Stimulated activated CD4-positive, alpha-beta T cell treated with anti-CD3 and anti-CD28 coated beads, TNF-alpha, amount 100 ng/mL, for 4 hours (primary cell): Measurements from ENCODE around the gene C10orf143.

Experiments used
- DNase-seq, 3 experiments: peaks; one replicate each; pipeline ENCODE4 v3.0.0-alpha.2; 2020; ENCODE audit warnings: low read depth in 3 of 3

The C10orf143 gene

GRCh38 chr10:130053561-130053960, 57.1 kb downstream of the C10orf143 start:
- DNase-seq, result no peak

DNA sequence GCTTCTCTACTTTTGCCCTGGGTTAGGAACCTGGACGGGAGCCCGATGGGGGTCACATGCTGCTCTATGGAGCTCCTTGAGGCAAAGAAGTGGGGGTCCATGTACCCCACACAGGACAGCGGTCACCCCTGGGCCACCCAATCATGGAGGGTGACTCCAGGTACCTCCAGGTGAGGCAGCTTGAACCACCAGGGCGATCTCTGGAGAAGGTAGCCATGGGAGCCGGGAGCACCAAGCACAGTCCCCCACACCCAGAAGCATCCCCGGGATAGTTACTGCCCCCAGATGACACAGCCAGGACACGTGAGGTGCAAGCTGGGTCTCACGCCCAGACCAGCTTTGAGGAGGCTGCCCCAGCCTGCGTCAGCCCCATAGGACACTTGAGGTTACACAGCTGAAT, 58.4 kb downstream of the C10orf143 start:
- DNase-seq, result no peak

DNA sequence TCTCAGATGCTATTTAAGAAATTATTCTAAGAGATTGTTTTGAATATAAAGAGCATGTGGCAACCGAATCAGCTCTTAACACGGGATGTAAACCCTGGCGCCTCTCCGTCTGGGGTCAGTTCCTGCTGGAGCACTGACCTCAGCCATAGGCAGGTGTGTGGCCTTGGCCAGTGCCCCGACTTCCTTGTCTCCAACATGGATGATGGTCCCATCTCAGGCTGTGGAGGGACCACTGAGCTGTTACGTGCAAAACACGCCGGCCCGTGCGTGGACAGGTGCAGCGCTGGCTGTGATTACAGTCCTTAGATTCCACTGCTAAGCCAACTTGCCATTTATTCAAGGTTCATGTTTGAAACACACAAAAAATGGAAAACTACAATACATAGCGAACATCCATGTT, 59.9 kb downstream of the C10orf143 start:
- DNase-seq, result no peak

- no peak for DNase-seq
Observed at GRCh38 chr10:130049987-130050386, 60.6 kb downstream of the C10orf143 start.

DNA sequence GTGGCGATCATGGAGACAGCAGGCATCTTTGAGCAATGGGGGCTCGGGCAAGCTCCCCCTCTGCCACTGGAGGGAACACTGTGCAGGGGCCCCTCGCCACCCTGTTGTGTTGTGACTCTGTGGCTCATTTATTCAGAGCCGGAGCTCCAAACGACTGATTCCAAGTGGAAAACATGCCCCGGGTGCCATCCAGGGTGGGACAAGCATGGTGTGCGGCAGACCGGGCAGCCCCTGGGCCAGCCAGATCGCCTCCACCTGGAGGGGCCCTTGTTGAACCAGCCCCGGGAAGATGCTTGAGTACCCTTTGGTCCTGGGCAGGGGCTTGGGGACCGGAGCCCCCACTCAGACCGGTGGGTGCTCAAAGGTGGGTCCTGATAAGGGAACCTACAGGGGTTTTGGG, 61.4 kb downstream of the C10orf143 start:
- DNase-seq, result no peak

DNA sequence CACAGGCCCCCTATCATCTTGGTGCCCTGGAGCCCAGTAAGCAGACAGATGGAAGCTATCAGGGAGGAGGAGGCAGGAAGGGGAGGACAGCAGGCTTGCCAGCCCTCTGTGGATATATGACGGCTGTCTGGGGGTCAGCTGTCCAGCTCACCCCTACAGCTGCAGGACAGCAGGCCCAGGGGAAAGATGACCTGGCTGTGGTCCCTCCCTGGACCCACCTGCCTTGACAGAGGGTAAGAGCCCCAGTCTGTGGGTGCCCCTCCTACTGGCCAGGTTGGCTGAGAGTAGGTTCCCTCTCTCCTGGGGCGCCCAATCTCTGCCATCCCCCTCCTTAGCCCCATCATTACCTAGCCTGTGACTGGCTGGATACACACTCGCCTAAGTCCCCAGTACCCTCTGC, 62.5 kb downstream of the C10orf143 start:
- no peak for DNase-seq

DNA sequence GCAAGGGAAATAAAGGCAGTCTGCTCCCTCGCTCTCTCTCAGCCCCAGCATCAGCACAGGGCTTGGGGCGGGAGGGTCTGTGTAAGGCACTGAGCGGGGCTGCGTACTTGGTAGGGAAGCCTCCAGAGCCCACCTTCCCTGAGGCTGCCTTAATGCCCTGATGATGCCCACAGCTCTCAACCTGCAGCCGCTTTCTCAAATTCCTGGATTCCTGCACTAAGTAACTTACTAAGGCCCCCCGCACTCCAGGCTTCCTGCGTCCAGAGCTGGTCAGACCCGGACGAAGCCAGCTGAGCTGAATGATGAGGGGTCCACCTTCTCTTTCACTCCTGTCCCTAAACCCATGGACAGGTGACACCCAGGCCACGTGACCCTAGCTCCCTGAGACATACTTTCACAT, 63.3 kb downstream of the C10orf143 start:
- DNase-seq, result no peak

- no peak for DNase-seq
Observed at GRCh38 chr10:130046591-130046990, 64.0 kb downstream of the C10orf143 start.

- no peak for DNase-seq
Observed at GRCh38 chr10:130045801-130046321, 64.8 kb downstream of the C10orf143 start.

DNA sequence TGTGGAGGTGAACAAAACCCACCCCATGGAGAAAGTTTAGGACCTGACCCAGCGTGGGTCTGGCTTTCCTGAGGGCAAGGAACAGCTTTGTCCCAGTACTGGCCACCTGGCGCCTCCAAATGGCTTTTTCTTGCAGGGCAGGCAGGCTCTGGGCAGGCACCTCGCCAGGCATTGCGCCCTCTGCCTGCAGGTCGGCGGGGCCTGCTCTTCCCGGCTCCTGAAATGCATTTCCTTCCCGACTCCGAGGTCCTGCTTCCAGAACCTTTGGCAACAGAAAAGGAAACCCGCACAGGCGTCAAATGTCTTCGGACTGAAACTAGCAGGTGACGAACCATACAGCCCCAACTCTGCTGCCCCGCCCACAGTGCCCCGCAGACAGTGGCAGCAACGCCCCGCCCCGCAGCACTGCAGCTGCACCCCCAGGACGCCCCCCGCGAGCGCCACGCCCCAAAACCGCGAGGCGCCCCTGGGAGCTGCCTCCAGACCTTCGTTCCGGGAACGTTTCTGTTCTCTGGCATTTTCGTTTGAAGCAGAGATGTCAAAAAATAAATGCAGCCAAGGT, 65.5 kb downstream of the C10orf143 start:
- no peak for DNase-seq

- no peak for DNase-seq
Observed at GRCh38 chr10:130044067-130045061, 66.3 kb downstream of the C10orf143 start.

DNA sequence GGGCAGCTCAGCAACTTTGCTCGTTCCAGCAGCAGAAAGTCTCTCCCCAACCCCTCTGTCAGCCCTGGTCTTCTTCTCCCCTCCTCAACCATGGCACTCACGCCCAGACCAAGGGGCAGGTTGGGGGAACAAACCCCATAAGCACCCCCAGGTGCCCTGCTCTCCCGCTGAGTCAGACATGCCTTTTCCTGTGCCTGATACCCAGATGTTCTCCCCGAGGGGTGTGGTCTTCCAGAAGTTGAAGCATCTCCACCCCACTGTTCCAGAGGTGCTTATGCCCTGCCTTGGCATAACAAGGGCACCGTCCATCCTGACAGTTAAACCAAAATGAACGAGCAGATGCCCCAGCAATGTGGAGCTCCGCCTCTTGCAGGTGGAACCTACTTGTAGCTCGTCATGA, 67.1 kb downstream of the C10orf143 start:
- no peak for DNase-seq

DNA sequence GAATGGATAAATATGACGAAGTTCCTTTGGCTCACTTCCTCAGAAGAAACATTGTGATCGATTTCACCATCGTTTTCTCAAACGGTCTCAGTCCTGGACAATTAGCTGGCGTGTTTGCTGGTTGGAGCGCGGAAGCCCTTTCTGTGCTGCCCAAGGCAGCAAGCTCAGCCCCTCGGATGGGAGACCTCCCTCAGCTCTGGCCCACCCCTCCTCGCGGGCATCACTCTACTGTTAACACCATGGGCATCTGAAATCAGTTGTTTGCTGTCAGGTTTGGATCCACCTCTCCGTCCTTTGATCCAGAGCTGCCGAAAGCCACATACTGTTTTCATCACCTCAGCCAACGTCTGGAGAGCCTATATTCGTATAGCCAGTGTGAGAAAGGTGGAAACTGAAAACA, 68.2 kb downstream of the C10orf143 start:
- DNase-seq, result no peak

DNA sequence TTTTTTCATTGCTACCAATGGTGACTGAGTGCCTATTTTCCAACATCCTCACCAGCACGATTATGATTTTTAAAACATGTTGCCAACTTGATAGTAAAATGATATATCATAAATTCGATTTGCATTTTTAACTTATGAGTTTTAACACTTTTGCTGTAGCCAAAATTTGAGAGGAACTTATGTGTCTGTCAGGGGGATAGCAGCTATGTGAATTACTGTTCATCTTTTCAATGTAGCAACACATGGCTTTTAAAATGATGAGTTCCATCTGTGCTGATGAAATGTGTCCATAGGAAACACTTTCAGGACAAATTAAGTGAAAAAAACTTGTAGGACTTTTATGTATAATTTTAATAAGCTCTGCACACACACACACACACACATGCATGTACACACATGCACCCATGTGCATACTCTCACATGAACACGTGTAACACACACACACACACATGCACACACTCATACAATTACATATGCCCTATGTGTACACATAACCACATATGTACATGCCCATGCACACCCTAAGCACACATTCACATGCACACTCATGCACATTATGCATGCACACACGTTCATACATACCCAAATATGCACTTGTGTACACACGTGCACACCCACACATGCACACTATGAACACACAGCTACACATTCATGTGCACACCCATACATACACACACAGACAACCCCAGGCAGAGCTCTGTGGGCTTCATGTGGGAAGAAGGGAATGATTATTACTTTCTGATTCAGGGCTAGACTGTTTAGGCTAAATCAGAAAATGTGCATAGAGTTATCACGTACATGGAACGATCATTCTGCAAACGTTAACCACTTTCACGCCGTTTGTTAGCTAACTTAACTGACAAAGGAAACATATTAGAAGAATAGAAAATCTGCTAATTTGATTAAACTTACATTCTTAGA, 68.9 kb downstream of the C10orf143 start:
- no peak for DNase-seq

- DNase-seq, result no peak
Observed at GRCh38 chr10:130040817-130041330, 69.8 kb downstream of the C10orf143 start.

DNA sequence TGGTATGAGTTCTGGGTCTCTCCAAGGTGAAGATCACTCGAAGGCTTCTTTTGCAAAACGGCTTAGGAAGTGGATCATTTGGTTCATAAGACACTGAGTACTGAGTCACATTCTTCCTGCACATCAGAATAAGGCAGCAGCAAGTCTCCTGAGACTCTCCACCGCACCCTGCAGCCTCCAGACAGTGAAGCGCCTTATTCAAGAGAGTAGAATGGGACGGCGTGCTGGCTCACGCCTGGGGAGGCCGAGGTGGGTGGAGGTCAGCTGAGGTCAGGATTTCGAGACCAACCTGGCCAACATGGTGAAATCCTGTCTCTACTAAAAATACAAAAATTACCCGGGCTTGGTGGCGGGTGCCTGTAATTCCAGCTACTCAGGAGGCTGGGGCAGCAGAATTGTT, 70.3 kb downstream of the C10orf143 start:
- no peak for DNase-seq

- DNase-seq, result no peak
Observed at GRCh38 chr10:130039141-130039540, 71.5 kb downstream of the C10orf143 start.

GRCh38 chr10:130038611-130039109, 72.0 kb downstream of the C10orf143 start:
- DNase-seq, result no peak

GRCh38 chr10:130038019-130038555, 72.5 kb downstream of the C10orf143 start:
- no peak for DNase-seq

- no peak for DNase-seq
Observed at GRCh38 chr10:130037169-130037661, 73.4 kb downstream of the C10orf143 start.
